Stimulated activated CD4-positive, alpha-beta T cell treated with anti-CD3 and anti-CD28 coated beads, Interleukin-2, amount 100 ng/mL, for 48 hours (primary cell): Measurements from ENCODE around the gene NPS.

ENCODE experiments used
- DNase-seq, 2 donors: peaks; one replicate each; pipeline ENCODE4 v3.0.0-alpha.2; 2020

NPS gene

DNA sequence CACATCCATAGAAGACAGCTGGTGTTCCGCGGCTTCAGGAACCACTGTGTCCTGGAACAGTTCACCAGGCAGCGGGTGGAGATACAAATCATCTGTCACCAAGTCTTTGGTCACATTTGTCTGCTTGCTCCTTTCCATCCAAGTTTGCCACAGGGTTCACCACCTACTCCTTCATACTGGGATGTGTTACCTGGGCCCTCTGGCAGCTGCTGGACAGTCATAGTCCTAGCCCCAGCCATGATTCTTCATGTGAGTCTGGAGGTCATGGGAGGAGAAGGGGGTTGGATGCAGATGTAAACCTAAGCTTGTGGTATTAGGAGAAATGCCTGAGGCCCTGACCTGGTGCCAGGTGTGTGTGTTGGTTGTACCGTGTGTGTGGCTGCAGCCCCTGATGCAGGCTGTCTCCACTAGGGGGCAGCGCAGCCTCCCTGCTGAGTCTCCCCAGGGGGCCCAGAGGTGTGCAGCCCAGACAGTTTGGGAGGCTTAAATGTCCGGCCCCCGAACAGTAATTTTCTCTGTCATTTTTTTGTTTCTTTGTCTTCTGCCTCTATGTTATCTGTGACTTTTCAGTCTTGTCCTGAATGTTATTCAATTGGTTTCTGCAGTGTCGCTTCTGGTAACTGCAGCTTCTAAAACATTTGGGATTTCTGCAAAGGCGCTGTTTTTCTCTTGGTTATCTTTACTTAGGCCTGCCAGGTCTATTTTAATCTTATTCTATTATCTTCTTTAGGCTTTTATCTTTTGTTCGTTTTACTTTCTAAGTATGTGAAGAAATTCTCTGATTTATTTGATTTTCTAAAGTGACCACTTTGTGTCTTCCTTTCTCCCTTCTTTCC is 14.8 kb downstream of the NPS start:
- peak; percentile 23 to 38 for DNase-seq

DNA sequence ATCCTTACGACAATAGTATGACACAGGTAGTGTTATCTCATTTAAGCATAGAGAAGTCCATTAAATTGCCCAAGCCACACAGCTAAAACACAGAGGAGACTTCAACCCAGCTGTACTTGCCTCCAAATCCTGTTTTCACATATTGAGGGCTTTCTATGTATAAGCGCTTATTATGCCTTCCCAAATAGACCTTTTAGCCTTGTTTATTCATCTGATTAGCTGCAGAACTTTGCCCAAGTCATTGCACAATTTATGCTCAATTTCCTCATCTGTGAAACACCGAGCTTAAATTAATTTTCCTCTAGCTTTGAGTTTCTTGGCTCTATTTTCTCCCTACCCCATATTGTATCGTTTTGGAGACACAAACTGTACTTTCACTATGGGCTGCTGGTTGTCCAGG is 15.5 kb downstream of the NPS start:
- no peak for DNase-seq

DNA sequence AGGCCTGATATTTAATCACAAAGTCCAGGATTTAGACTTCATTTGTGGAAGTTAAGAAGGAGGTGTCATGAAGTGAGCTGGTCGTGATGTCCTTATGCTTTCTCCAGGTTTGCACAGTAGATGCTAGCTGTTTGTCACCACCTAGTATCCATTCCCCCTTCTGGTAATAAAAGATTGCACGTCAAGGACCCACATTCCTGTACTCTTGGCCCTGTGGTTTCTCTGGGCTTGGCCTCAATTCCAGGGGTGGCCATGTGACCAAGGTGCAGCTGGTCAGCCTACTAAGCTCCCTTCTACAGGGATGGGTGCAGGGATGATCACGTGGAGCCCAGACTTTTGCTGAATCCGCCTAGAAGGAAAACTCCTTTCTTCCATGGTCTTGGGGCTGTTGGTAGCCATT is 16.5 kb downstream of the NPS start:
- DNase-seq = no peak

DNA sequence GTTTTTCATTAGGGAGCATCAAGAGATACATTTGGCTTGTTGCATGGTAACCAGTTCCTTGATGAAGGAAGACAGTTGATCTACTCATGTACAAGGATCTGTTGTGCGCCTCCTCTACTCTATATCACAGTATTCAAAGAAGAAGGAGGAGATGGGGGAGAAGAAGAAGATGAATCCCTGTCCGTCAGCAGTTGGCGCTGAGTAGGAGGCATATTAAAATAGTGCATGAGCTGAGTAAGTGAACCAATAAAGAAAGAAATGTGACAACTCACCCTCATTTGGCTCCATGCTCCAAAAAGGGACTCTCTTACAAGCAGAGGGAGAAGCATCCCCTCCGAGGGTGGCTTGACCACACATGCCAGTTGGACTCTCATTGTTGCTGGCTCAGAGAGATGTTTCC is 20.1 kb downstream of the NPS start:
- DNase-seq = no peak

DNA sequence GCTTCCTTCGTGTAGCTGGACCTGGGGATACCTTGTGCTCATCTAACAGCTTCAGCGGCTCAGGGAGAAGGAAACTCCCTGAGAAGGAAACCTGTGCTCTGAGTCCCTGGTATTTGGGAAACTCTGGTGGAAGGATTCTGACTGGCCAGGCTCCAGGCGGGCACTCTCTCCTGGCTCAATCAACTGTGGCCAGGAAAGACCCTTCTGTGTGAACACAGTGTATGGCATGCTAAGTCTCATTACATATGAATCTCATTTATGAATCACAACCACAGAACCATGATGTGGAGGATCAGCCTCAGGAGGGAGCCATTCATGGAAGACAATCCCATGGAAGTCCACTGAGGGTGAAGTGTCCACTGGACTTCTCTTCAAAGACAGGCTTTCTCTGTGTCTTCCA is 20.9 kb downstream of the NPS start:
- no peak for DNase-seq

DNA sequence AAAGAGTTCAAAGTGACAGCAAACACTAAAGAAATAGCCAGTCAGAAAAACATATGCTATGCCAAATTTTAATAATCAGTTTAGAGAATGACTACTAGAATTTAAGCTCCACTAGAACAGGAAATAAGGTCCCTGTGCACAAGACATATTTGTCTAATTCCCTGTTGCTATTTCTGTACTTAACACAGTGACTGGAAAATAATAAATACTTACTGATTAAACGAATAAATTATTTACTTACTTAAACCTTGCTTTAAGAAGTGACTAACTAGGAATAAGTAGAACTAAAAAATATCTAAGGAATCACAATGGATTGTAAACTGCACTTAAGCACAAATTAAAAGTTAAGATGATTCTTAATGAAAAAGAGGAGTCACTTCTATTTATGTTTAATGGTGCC is 22.3 kb downstream of the NPS start:
- DNase-seq = no peak

DNA sequence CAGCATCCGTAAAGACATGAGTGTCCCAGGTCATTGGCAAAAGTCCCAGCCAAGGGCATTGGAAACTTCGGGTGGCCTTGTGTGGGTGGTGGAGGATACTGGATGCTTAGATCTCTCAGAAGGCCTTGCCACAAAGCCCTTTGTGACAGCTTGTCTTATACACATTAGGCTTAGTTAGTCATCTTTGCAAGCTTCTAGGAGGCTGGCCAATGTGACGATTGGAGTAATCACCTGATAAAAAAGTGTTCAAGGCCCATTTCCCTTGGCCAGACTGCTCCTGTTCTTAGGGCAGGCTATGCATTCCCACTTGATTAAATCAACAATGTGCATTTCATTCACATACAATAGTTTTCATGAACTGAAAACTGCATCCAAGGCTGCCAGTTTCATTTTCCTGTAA is 26.9 kb downstream of the NPS start:
- no peak for DNase-seq

DNA sequence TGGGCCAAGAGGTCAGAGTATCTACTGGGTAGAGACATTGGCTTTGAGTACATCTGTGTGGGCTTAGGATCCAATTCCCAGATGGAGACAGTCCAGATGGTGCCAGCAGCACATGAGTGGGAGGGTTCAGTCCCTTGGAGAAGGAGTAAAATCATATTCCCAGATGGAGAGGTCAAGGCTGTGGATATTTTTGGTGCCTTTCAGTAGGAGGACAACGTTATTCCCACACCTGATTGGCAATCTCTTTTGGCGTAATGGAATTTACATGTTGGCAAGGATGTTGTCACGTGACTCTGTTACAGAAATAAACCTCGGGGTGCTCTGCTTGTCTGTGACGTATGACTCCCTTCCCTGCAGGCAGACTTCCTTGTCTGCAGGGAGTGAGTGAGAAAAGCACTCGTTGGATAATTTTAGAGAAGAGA is 27.6 kb downstream of the NPS start:
- DNase-seq = no peak

DNA sequence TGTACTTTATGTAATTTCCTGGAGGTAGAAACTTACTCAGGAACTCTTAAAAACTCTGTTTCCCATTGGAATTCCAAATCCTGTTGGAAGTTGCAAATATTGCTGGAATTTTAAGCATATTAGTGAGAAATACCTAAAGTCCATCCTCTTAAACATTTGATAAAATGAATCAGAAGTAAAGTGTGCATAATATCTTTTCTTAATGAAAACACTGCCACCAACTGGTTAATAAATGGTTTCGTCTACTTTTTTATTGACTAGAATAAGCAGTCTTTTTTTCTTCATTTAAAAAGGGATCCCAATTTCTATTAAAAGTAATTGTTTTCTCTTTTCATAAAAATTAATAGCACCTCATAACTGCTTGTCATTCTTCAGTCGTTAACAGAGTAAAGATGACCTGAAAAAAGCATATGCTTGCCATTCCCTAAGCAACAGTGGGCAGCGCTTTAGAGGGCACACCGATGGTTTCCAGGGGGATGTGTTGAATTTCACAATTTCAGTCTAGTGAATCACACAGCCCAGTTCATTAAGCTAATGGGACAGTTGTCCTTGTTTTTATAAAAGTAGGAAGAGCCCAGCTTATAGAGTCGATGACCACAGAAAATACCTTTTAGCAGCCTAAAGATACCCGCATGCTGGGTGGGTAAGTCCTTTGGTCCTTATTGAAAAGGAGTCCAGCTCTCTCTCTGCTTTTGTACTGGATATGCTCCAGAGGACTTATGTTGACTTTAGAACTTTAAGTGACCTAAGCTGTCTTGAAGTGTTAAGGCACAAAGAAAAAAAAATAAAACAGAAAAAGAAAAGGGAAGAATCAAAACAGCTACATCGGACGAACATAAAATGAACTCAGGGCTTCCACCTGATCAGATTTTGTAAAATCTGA is 28.5 kb downstream of the NPS start:
- no peak for DNase-seq

DNA sequence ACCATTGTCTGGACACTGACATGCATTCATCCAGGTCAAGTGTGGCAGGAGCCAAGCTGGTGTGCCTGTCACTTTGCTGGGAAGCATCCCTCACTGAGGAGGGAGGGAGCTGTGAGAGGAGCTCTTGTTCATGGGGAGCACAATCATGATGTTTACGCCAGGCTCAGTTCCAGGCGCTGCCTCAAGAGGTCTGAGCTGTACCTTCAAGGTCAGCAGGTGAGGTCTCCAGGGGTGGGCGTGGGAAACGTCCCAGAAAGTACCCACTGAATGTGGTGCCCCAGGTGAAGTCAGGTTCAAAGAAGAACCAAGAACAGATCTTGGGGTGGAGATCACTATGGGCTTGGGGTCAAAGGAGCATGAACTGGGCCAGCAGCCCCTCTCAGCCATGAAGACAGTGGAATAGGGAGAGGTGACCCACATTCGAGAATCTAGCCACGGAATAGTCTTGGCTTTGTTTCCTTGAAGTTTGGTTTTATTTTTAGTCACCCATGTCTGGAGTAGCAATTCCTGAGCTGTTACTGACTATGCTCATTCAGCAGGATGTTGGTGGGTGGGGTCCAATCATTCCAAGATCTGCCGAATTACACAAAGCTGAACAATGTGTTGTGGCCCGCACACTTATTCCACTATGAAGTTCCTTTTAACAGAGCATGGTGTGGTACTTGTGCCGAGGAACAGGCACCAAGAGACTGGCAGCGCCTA is 29.3 kb downstream of the NPS start:
- no peak for DNase-seq

DNA sequence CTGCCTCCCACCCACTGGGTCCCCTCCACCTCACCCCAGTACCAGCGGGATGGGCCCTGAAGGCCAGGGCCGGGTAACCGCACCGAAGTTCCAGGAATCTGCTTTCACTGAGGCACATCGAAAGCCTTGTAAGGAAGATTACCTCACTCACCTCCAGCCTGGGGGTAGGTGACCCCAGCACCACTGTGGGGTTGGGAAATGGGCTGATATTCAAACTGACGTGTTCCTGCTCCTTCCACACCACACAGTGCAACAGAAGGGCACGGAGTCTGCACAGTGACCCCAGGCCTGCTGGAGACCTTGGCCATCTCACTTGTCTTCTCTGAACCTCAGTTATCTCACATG is 29.8 kb downstream of the NPS start:
- DNase-seq = no peak

DNA sequence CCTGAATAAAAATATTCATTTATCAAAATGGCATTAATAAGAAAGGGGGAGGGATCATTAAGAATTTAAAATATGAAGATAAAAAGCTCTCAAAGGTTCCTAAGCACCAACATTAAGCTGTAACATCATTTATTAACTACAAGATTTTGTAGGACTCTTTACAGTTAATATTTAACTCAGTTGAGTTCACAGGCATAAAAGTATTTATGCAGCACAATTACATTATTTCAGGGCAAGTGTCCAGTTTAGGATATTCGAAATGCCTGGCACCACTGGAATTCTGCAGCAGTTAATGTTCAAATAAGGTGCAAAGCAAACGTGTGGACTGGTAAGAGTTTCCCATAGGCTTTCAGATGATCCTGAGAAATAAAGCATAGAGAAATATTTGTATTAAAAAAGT is 30.5 kb downstream of the NPS start:
- no peak for DNase-seq

DNA sequence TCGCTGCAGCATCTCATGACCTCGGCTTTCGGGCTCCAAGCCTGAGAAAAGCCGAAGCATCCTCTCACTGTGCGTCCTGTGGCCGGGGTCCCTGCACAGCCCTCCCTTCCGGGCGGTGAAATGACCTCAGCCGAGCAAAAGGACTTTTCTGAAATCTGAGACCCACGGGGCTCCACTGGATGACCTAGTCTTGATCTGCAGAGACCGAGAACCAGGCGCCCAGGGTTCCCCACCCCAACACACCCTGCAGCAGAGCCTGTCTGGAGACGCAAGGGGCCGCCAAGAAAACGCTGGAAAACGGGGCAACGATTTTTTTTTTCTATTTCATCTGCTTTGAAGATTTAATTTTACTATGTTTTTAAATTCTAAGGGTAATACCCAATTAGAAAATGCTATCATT is 31.7 kb downstream of the NPS start:
- no peak for DNase-seq

DNA sequence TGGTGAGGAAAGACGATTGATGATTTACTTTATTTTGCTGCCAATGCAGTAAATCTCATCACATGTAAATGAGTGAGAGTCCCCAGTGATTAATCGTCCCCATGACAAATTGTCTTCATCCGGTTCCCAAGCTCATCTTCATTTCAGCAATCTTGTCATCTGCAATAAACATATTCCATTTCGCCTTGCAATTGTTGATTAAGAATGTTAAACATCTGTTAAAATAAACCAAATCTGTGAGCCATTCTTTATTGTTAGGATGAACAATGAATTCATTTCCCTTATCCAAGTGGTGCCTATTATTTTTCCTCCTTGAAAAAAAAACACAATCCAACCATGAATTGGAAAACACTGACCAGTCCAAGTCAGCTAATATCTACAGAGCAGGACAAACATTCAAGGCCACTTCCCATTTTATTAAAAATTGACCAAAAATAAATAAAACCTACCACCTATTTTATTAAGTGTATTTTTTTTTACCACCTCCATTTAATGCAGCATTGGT is 36.5 kb downstream of the NPS start:
- no peak for DNase-seq

DNA sequence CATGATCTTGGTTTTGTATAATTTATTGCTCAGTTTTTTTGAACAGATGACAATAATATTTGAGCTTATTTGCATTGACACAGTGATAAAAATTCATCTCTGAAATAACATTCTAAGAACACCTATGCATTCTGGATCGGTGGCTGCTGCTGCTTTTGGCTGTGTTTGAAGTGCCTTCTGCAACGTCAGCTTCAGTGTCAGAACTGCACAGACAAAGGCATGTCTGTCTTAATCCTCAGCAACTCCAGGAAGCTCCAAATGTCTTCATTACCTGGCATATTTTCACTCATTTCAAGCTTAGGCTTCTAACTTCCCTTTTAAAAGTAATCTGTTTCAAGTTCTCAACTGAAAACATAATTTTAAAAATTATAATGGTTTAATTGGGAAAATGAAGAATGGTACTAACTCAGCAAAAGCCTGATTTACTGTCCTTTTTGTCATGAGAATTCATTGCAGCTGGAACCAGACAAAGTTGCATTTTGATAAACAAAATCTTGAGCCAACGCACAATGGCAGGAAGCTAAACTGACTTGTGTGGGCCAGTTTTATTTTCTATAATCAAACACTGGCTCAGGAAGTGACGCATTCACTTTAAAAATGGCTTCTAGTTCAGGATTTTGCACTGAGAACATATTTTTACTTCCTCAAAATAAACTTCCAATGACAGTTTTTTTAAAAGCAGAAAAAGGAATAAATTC is 38.7 kb downstream of the NPS start:
- no peak for DNase-seq

DNA sequence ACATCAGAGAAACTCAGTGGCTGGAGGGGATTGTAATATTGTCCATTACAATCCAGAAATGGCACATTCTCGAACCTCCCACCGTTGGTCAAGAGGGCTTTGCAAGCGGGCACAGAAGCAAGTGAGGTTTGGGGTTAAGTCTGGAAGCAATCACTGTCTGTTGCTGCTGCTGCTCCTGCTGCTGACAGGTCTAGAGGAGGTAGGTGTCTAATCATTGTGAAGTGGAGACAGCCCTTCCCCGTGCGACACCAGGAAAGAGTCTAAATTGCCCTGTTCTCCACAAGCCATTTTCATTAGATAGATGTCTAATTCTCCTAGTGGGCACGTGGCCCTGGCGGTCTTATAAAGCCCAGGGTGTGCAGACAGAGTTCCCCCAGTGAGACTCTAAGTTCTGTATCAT is 43.5 kb downstream of the NPS start:
- no peak for DNase-seq

DNA sequence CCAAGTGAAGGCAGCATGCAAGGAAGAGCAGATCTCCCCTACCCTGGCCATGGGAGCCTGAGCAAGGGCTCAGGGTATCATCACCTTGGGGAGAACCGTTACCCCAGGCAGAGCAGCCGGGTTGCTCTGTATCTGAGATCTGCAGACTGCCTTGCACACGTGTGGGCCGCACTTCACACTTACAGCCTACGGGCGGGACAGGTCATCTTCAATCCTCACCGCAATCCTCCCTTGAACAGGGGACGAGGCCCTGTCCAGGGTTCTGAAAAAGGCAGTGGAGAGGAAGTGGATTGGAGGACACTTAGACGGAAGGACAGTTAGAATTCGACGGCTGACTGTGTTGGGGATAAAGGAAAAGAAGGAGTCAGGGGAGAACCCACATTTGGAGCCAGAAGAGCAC is 51.4 kb downstream of the NPS start:
- DNase-seq = no peak
